Measurements from ENCODE around the gene PLXNA2.

- TF ChIP-seq POLR2A (IDR thresholded peaks at IDR 0.05) (no peak), CTCF (IDR thresholded peaks at IDR 0.05) (no peak)
These were observed 29.3 kb upstream of the PLXNA2 start for GRCh38 chr1:208273386-208274017.
